Sigmoid colon (tissue), 7 donors: ENCODE results near the gene MLLT3. TPM values are rescaled to one million over a fixed set of nuclear protein-coding genes. Genes with fewer than 3 reads are reported as not detected.

Source experiments
- DNase-seq: peaks from one replicate; pipeline ENCODE4 v3.0.0-alpha.2; 2019
- H3K27ac ChIP-seq, 4 donors: fragments of 200-600 bp; sonication (generic); one replicate each; pipeline ENCODE4 v1.5.1; 2016 to 2019; ENCODE audit warnings: mild to moderate bottlenecking in 1 of 4
- H3K27me3 ChIP-seq, 3 donors: fragments of 200-600 bp; sonication (generic); one replicate each; pipeline ENCODE4 v1.5.1; 2019; ENCODE audit warnings: mild to moderate bottlenecking in 1 of 3
- H3K36me3 ChIP-seq, 4 donors: fragments of 200-600 bp; sonication (generic); one replicate each; pipeline ENCODE4 v1.5.1; 2016 to 2019
- H3K4me1 ChIP-seq, 4 donors: fragments of 200-600 bp; sonication (generic); one replicate each; pipeline ENCODE4 v1.5.1; 2017 to 2019
- H3K4me3 ChIP-seq, 4 donors: fragments of 200-600 bp; sonication (generic); one replicate each; pipeline ENCODE4 v1.5.1; 2017 to 2019; ENCODE audit warnings: mild to moderate bottlenecking in 2 of 4, moderate library complexity in 1 of 4
- H3K9me3 ChIP-seq, 4 donors: fragments of 200-600 bp in 3 of 4; sonication (generic) in 3 of 4; one replicate each; pipeline versions ENCODE4 v1.5.1 to v1.6.1; 2013 to 2019
- CTCF ChIP-seq, 4 experiments: fragments of 450-650 bp in 3 of 4; fragments of 200-600 bp in 1 of 4; IDR thresholded peaks; one replicate each; pipeline ENCODE4 v1.5.1; 2016 to 2019; ENCODE audit warnings: antibody characterized with exemption in 4 of 4, mild to moderate bottlenecking in 3 of 4, moderate library complexity in 2 of 4
- EP300 ChIP-seq, 4 donors: sonication (generic); formaldehyde crosslinking; IDR thresholded peaks; one replicate each; pipeline ENCODE4 v1.6.1; 2017; ENCODE audit warnings: antibody characterized with exemption in 4 of 4
- POLR2A ChIP-seq, 2 donors: fragments of 450-650 bp; IDR thresholded peaks; one replicate each; pipeline ENCODE4 v1.6.1; 2016; ENCODE audit warnings: antibody characterized with exemption in 2 of 2, mild to moderate bottlenecking in 2 of 2, moderate library complexity in 2 of 2
- POLR2AphosphoS5 ChIP-seq, 4 donors: sonication (generic); formaldehyde crosslinking; IDR thresholded peaks; one replicate each; pipeline ENCODE4 v1.6.1; 2017; ENCODE audit warnings: antibody characterized with exemption in 4 of 4
- WGBS, 2 donors: extraction: QIAGEN DNeasy Blood & Tissue Kit; methylation state at CpG; one replicate each; pipeline ENCODE4 v1.1.7; 2013; 5-methylcytosine and 5-hydroxymethylcytosine counted together
- intact Hi-C: fragments of 100-400 bp; cut with DNase I; formaldehyde crosslinking; loops from one replicate; pipeline ENCODE4 v1.15.1; 2023
- polyA plus RNA-seq, 3 donors: library from polyadenylated mRNA; stranded (reverse); fragments of 200-250 nt; gene quantifications; one replicate each; pipeline ENCODE4 v1.2.3, GENCODE V29; 2013
- total RNA-seq, 4 donors: library from RNA; depleted of rRNA; stranded (reverse); fragments of >200 nt; gene quantifications; one replicate each; pipeline ENCODE4 v1.1.0, GENCODE V29; 2016
- donor health status: healthy with polysubstance abuse.
- donor health status: Bipolar disorder and iron deficiency.
- donor health status: healthy.

MLLT3 gene
- total and polyA plus RNA-seq, 7 donors: 19.0 to 132 (median 25.0) TPM

- H3K9me3 ChIP-seq: no peaks in the 10 kb centered on the region
- peak overlapping the region in 2 of 4 donors; percentile 70 to 76 for H3K27ac ChIP-seq
- 47 to 59% methylated on average over 2 of the region's 2 CpGs for WGBS, 2 donors
- H3K4me3 ChIP-seq: no peak overlapping the region
- H3K36me3 ChIP-seq: peaks cover 0 to 10% (median 3%) of the 10 kb centered on the region in 4 donors
- DNase-seq: no peak
- H3K4me1 ChIP-seq: peaks cover 0 to 46% (median 28%) of the 10 kb centered on the region in 4 donors
- intact Hi-C loops: loop anchor here (5.0 to 10.0 kb wide), 4 partner anchors 200 to 757 kb away; partner anchors contain the start of gene FOCAD
- no peaks in the 10 kb centered on the region for H3K27me3 ChIP-seq
- TF ChIP-seq EP300 (IDR thresholded peaks at IDR 0.05): no peak
- no peak for TF ChIP-seq CTCF (IDR thresholded peaks at IDR 0.05)
- TF ChIP-seq POLR2A (IDR thresholded peaks at IDR 0.05): no peak
- TF ChIP-seq POLR2AphosphoS5 (IDR thresholded peaks at IDR 0.05): no peak
These were observed 267.3 kb downstream of the MLLT3 start for GRCh38 chr9:20355022-20355421.

DNA sequence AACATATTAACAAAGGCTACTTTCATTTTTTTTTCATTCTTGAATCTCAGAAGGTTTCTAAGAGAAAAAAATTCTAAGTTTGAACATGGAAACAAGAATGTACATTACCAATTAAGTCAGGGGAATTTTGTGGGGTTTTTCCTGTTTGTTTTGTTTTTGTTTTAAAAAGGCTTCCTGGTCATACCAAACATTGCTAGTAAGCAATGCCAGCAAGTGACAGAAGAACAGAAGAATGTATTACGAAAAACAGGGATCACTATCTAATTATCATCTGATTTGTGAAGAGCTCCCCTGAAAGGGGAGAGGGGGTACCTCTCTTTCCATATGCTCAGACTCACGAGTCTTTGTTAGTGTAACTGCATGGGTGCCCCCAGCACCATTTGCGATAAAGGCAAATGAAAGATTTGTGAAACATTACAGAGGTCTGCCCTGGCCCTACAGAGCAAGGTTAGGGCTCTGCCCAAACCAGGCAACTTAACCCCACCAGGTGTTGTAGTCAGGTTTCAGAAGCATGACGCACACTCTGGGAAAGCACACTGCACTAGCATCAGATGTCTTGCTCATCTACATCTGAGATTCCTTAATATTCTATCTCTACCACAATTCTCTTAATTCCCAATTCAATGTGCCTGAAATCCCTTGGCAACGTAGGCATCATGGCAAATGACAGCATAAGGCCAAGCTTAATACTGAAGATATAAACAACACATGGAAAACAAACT is 268.2 kb downstream of the MLLT3 start:
- Histone ChIP-seq H3K4me1 (peaks cover 0 to 46% (median 28%) of the 10 kb centered on the region in 4 donors), H3K36me3 (peaks cover 0 to 10% (median 3%) of the 10 kb centered on the region in 4 donors), H3K4me3 (no peak overlapping the region), H3K27me3 (no peaks in the 10 kb centered on the region), H3K9me3 (no peaks in the 10 kb centered on the region), H3K27ac (peak overlapping the region in 1 of 4 donors; percentile 76)
- intact Hi-C loops: loop anchor here (10.0 kb wide), 2 partner anchors 201 to 429 kb away; no protein-coding TSS in a partner anchor
- WGBS, 2 donors: 77 to 88% methylated on average over 5 of the region's 5 CpGs
- no peak for DNase-seq
- TF ChIP-seq POLR2A (IDR thresholded peaks at IDR 0.05) (no peak), POLR2AphosphoS5 (IDR thresholded peaks at IDR 0.05) (no peak)

GRCh38 chr9:20353524-20353923 is 268.8 kb downstream of the MLLT3 start:
- TF ChIP-seq CTCF (IDR thresholded peaks at IDR 0.05): no peak
- no peak for TF ChIP-seq POLR2AphosphoS5 (IDR thresholded peaks at IDR 0.05)
- TF ChIP-seq POLR2A (IDR thresholded peaks at IDR 0.05): no peak
- TF ChIP-seq EP300 (IDR thresholded peaks at IDR 0.05): no peak

GRCh38 chr9:20352591-20352990 is 269.7 kb downstream of the MLLT3 start:
- TF ChIP-seq POLR2A (IDR thresholded peaks at IDR 0.05) (no peak), EP300 (IDR thresholded peaks at IDR 0.05) (no peak), CTCF (IDR thresholded peaks at IDR 0.05) (no peak), POLR2AphosphoS5 (IDR thresholded peaks at IDR 0.05) (no peak)
- no peak for DNase-seq
- WGBS, 2 donors: 65 to 75% methylated on average over 2 of the region's 2 CpGs
- H3K27ac ChIP-seq: no peak overlapping the region
- peaks cover 0 to 44% (median 27%) of the 10 kb centered on the region in 4 donors for H3K4me1 ChIP-seq
- no peak overlapping the region for H3K4me3 ChIP-seq
- intact Hi-C loops: loop anchor here (10.0 kb wide), 2 partner anchors 202 to 428 kb away; no protein-coding TSS in a partner anchor
- H3K9me3 ChIP-seq: no peaks in the 10 kb centered on the region
- H3K27me3 ChIP-seq: no peaks in the 10 kb centered on the region
- peaks cover 0 to 15% (median 3%) of the 10 kb centered on the region in 4 donors for H3K36me3 ChIP-seq

More at GRCh38 chr9:20353524-20353923, 268.8 kb downstream of the MLLT3 start:
- WGBS, 2 donors: 88 to 92% methylated on average over 1 of the region's 1 CpG
- H3K4me1 ChIP-seq: peaks cover 0 to 46% (median 28%) of the 10 kb centered on the region in 4 donors
- intact Hi-C loops: loop anchor here (10.0 kb wide), 2 partner anchors 201 to 429 kb away; no protein-coding TSS in a partner anchor
- no peaks in the 10 kb centered on the region for H3K27me3 ChIP-seq
- DNase-seq: no peak
- H3K36me3 ChIP-seq: peaks cover 0 to 10% (median 3%) of the 10 kb centered on the region in 4 donors
- H3K9me3 ChIP-seq: no peaks in the 10 kb centered on the region
- H3K27ac ChIP-seq: peak overlapping the region in 1 of 4 donors; percentile 76
- no peak overlapping the region for H3K4me3 ChIP-seq

- intact Hi-C loops: loop anchor here (10.0 kb wide), 2 partner anchors 203 to 427 kb away; no protein-coding TSS in a partner anchor
- no peak overlapping the region for H3K4me3 ChIP-seq
- peaks cover 0 to 35% (median 20%) of the 10 kb centered on the region in 4 donors for H3K4me1 ChIP-seq
- TF ChIP-seq POLR2AphosphoS5 (IDR thresholded peaks at IDR 0.05) (no peak), POLR2A (IDR thresholded peaks at IDR 0.05) (no peak), EP300 (IDR thresholded peaks at IDR 0.05) (no peak), CTCF (IDR thresholded peaks at IDR 0.05) (no peak)
- 62 to 77% methylated on average over 5 of the region's 5 CpGs for WGBS, 2 donors
- no peaks in the 10 kb centered on the region for H3K9me3 ChIP-seq
- no peaks in the 10 kb centered on the region for H3K27me3 ChIP-seq
- H3K27ac ChIP-seq: no peak overlapping the region
- H3K36me3 ChIP-seq: peaks cover 0 to 15% (median 3%) of the 10 kb centered on the region in 4 donors
- DNase-seq: no peak
These were observed 270.6 kb downstream of the MLLT3 start for GRCh38 chr9:20351715-20352114.
